Activated CD8-positive, alpha-beta memory T cell treated with anti-CD3 and anti-CD28 coated beads, Interleukin-2, amount 10 ng/mL, durations not matched to agents 7 days and 5 days (primary cell): ENCODE data around the gene SPHK2. TPM values are rescaled to one million over a fixed set of nuclear protein-coding genes. Genes with fewer than 3 reads are reported as not detected.
"Not testable (repeated sequence)": the region's sequence is repeated elsewhere in the genome, so short reads cannot be mapped to it uniquely, and the experiment has no call there.

Experiments
- ATAC-seq: fragments of 150-1000 bp; cut with Tn5 transposase; one replicate; pipeline ENCODE4 v1.10.0; 2021; ENCODE audit warnings: moderate library complexity
- CTCF ChIA-PET: fragments of 350-600 bp; sonication (Branson Sonifier 250); formaldehyde crosslinking; loops from one replicate; lab custom pipeline; 2021; ENCODE audit warnings: antibody characterized with exemption; lab: Charles Lee
- DNase-seq: peaks from one replicate; pipeline ENCODE4 v3.0.0-alpha.2; 2020
- H3K27ac Mint-ChIP-seq: one replicate; pipeline ENCODE4 v1.8.0; 2021; ENCODE audit warnings: mild to moderate bottlenecking, mixed read lengths
- H3K27me3 Mint-ChIP-seq: one replicate; pipeline ENCODE4 v1.8.0; 2021; ENCODE audit warnings: mixed read lengths
- H3K36me3 Mint-ChIP-seq: one replicate; pipeline ENCODE4 v1.8.0; 2021; ENCODE audit warnings: mild to moderate bottlenecking, mixed read lengths
- H3K4me1 Mint-ChIP-seq: one replicate; pipeline ENCODE4 v1.8.0; 2021; ENCODE audit warnings: mixed read lengths
- H3K4me3 Mint-ChIP-seq: one replicate; pipeline ENCODE4 v1.8.0; 2021; ENCODE audit warnings: mild to moderate bottlenecking, moderate library complexity, mixed read lengths
- H3K9me3 Mint-ChIP-seq: one replicate; pipeline ENCODE4 v1.8.0; 2022; ENCODE audit warnings: low read depth, mixed read lengths
- total RNA-seq, 2 experiments: library from RNA; stranded (reverse); gene quantifications; one replicate each; pipeline ENCODE4 v1.2.3, GENCODE V29; 2021

The SPHK2 gene
- total RNA-seq, 2 experiments from 2014 or later, result 37.3 to 43.4 TPM

DNA sequence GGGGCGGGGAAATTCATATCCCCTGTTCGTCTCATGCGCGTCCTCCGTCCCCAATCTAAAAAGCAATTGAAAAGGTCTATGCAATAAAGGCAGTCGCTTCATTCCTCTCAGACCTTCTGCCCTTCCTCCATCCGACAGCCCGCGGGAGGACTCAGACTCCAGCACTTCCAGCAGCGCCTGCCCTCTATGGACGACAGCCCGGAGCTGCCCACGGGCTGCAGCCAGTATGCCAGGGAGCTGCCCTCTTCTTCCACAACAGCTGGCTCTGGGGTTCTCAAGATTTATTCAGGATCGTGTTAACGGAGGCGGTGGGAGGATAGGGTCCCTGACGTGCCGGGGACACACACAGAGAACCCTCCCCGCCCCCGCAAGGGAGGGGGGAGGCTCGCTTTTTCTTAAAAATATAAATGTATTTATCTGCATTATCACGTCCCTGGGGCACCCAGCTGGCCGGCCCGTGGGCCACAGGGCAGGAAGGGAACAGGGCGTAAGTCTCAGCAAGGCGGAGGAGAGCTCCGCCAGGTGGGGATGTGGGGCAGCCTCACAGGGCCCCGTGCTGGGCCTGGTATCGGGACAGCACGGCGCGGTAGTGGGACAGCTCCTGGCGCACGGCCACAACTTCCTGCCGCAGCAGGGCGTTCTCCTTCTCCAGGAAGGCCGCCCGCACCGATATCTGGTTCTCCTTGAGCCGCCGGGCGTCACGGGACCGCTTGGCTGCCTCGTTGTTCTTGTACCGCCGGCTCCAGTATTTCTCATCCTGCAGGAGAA is 11.2 kb downstream of the SPHK2 start:
- Mint-ChIP-seq H3K9me3 (no peaks in the 10 kb centered on the region), H3K4me1 (peaks cover 42% of the 10 kb centered on the region), H3K36me3 (peaks cover 5% of the 10 kb centered on the region), H3K27ac (no peak overlapping the region), H3K4me3 (no peak overlapping the region), H3K27me3 (no peaks in the 10 kb centered on the region)
- ATAC-seq (no peak), DNase-seq (no peak)
- CTCF ChIA-PET, result no interaction called here

DNA sequence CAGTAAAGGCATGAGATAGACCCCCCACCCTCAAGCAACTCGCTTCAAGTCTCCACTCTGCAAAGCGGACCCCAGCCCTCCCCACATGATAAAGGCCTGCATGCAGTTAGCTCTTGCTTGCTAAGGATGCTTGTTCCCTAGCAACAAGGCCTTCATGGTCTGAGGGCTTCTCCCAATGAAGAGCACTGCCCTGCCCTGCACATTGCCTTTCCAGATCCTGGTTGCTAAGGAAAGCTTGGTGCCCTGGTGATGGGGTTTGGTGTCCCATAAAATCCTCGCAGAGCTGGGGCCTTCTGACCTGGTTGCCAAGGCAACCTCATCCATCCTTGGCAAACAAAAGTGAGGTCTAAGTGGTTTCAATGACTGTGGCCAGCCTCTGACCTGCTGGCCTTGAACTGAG is 11.9 kb downstream of the SPHK2 start:
- peaks cover 42% of the 10 kb centered on the region for H3K4me1 Mint-ChIP-seq
- DNase-seq (no peak), ATAC-seq (no peak)
- no peak overlapping the region for H3K4me3 Mint-ChIP-seq
- no peaks in the 10 kb centered on the region for H3K27me3 Mint-ChIP-seq
- no peaks in the 10 kb centered on the region for H3K9me3 Mint-ChIP-seq
- H3K36me3 Mint-ChIP-seq, result peaks cover 5% of the 10 kb centered on the region
- CTCF ChIA-PET, result no interaction called here
- H3K27ac Mint-ChIP-seq, result peak overlapping the region; percentile 43

DNA sequence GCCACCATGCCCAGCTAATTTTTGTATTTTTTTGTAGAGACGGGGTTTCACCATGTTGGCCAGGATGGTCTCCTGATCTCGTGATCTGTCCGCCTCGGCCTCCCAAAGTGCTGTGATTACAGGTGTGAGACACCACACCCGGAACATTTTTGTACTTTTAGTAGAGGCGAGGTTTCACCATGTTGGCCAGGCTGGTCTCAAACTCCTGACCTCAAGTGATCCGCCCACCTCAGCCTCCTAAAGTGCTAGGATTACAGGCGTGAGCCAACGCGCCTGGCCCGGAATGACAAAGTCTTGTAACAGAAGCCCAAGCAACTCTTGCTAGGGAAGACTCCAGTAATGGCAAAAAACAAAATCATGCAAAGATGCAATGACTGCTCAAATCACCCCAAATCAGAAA is 13.0 kb downstream of the SPHK2 start:
- not testable (repeated sequence) for H3K36me3 Mint-ChIP-seq, H3K27ac Mint-ChIP-seq, H3K9me3 Mint-ChIP-seq, DNase-seq, ATAC-seq, H3K4me3 Mint-ChIP-seq, H3K27me3 Mint-ChIP-seq
- CTCF ChIA-PET, result interaction anchor here (1.7 kb wide), 1 partner anchor 8 kb away, joined by 5 read pairs; no protein-coding TSS in a partner anchor
- peaks cover 36% of the 10 kb centered on the region for H3K4me1 Mint-ChIP-seq

DNA sequence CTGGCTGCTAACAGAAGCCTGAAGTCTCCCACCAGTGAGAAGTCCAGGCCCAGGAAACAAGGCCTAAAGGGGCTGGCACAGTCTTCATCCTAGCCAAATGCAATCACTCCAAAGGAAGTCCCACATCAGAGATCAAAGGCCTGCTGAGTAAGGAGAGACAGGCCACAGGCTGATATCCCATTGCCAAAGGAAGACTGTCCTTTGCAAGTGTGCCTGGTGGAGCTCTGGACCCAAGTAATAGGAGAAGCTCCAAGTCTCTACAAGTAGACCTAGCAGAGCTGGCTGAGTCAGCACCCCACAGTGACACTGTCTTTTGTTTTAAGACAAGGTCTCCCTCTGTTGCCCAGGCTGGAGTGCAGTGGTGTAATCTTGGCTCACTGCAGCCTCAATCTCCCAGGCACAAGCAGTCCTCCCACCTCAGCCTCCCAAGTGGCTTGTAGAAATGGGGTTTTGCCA is 13.4 kb downstream of the SPHK2 start:
- H3K4me3 Mint-ChIP-seq, result no peak overlapping the region
- ATAC-seq, result no peak

DNA sequence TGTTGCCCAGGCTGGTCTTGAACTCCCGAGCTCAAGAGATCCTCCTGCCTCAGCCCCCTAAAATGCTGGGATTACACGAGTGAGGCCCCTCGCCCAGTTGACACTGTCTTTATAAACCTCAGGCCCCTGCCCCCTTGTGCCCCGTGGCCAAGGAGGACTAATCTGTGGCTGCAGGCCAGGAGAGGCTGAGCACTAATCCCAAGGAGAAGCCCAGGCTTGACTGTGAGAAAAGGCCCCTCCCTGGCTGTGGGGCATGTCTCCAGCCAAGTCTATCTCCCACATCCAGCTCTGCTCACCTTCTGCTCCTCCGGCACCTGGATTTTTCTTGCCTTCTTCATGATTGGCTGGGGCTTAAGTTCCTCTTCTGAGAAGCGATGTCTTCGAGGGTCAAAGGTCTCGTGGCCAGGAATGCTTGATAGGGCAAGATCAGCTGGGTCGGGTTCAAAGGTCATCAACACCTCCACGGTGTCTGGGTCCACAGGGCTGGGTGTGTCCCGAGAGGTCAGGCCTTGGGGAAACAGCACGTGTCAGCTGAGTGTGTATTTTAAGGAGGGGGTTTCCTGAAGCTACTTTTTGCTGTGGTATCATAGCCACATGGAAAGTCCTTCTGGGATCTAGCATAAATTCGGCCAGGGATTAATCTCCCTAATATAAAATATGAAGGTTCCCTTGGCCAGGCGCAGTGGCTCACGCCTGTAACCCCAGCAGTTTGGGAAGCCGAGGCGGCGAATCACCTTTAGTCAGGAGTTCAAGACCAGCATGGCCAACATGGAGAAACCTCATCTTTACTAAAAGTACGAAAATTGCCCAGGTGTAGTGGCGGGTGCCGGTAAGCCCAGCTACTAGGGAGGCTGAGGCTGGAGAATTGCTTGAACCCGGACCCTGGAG is 14.1 kb downstream of the SPHK2 start:
- H3K4me1 Mint-ChIP-seq, result peaks cover 38% of the 10 kb centered on the region
- no peaks in the 10 kb centered on the region for H3K9me3 Mint-ChIP-seq
- H3K27ac Mint-ChIP-seq, result peak overlapping the region; percentile 41
- peak overlapping the region; percentile 68 for H3K4me3 Mint-ChIP-seq
- no peak for ATAC-seq
- H3K27me3 Mint-ChIP-seq, result no peaks in the 10 kb centered on the region
- H3K36me3 Mint-ChIP-seq, result peaks cover 4% of the 10 kb centered on the region
- CTCF ChIA-PET, result interaction anchor here (0.8 to 1.8 kb wide), 4 partner anchors 9 to 49 kb away, joined by 4 to 6 read pairs (median 5); partner anchors contain the start of genes CA11, RPL18 and SPHK2
- DNase-seq, result no peak

More for the DNA sequence above, 13.4 kb downstream of the SPHK2 start:
- H3K9me3 Mint-ChIP-seq, result no peaks in the 10 kb centered on the region
- no peak for DNase-seq
- H3K4me1 Mint-ChIP-seq, result peaks cover 33% of the 10 kb centered on the region
- peaks cover 3% of the 10 kb centered on the region for H3K36me3 Mint-ChIP-seq
- no peak overlapping the region for H3K27ac Mint-ChIP-seq
- CTCF ChIA-PET, result interaction anchor here (1.7 kb wide), 1 partner anchor 9 kb away, joined by 5 read pairs; no protein-coding TSS in a partner anchor
- H3K27me3 Mint-ChIP-seq, result no peaks in the 10 kb centered on the region

DNA sequence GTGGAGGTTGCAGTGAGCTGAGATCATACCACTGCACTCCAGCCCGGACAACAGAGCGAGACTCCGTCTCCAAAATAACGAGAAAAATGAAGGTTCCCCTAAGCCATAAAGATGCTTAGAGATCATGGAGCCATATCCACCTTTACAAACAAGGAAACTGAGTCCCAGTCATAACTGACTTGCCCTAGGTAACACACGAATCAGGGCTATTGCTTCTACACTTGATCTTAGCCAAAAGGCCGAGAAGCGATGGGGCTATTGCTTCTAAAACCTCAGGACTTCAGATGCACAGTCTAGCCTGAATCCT is 14.7 kb downstream of the SPHK2 start:
- ATAC-seq, result no peak
- no peaks in the 10 kb centered on the region for H3K9me3 Mint-ChIP-seq
- peak overlapping the region; percentile 68 for H3K4me3 Mint-ChIP-seq
- peak overlapping the region; percentile 84 for H3K27ac Mint-ChIP-seq
- peaks cover 6% of the 10 kb centered on the region for H3K36me3 Mint-ChIP-seq
- H3K27me3 Mint-ChIP-seq, result no peaks in the 10 kb centered on the region
- peaks cover 40% of the 10 kb centered on the region for H3K4me1 Mint-ChIP-seq
- DNase-seq, result no peak
- CTCF ChIA-PET, result interaction anchor here (0.8 to 1.8 kb wide), 3 partner anchors 11 to 50 kb away, joined by 4 to 6 read pairs (median 5); partner anchors contain the start of genes CA11, RPL18 and SPHK2

DNA sequence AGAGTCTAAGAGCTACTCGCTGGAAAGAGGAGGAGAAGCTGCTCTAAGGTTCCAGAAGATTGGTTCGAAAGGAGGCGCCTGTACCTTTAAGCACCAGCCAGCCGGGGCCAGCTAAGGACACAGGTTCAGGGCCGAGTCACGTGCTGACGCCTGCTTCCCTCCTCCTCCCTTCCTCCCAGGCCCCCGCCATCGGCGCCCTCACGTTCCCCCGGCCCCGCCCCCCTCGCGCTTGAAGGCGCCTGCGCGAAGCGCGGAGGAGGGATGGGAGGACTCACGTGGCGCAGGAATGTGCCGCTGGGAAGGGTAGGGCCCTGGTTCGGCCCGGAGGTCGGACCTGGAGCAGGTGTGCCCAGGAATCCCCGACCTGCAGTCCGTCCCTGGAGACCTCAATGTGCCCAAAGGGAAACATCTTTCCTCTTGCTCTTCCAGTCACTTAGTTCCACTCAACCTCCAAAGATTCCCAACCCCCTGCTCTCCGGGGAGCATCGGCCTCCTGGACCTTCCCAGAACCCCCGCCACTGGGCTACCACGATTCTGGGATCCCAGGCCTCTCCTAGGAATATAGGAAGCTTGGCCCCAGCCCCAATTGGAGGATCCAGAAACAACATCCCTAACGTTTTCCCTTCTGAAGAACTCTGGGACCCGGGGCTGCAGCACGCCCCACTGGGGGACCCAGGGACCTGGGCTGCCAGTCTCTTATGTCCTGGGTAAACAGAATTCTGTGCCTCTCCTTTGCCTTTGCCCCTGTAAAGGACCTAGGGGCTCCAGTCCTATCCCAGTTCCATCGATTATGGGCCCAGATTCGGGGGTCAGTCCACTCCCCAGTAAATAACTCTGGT is 15.3 kb downstream of the SPHK2 start:
- Mint-ChIP-seq H3K4me1 (peaks cover 44% of the 10 kb centered on the region), H3K27ac (peak overlapping the region; percentile 84), H3K4me3 (peak overlapping the region; percentile 68), H3K9me3 (no peaks in the 10 kb centered on the region), H3K27me3 (no peaks in the 10 kb centered on the region), H3K36me3 (peaks cover 6% of the 10 kb centered on the region)
- DNase-seq (peak; percentile 96), ATAC-seq (peak; percentile 28)
- CTCF ChIA-PET, result interaction anchor here (0.8 to 1.8 kb wide), 3 partner anchors 11 to 50 kb away, joined by 4 to 6 read pairs (median 5); partner anchors contain the start of genes CA11, RPL18 and SPHK2

DNA sequence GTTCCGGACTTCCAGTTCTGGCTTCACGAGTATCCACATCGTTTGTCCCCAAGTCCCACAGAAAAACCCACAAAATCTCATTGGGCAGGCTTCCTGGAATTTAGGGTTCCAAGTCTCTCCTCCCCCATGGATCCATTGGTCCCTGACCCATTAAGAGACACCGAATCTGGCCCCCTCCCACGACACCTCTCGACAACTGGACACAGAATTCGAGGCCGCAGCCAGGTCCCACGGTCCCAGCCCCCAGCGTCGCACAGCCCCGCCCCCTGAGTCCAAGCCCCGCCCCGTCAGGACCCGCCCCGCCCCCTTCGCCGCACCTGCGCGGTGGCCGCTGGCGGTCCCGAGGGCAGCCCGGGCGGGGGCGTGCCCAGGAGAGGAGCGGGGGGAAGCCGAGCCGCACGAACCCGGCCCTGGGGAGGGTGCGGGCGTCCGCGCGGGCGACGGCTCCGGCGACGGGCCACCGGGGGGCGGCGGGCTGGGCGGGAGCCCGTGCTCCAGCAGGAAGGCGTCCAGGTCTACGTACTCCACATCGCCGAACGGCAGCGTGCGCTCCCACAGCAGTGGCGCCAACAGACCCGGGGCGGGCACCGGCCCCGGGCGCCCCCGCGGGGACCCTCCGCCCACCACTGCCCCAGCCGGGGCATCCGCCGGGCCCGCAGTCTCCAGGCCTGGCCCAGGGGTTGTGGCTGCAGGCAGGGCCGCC is 16.1 kb downstream of the SPHK2 start:
- Mint-ChIP-seq H3K36me3 (peaks cover 3% of the 10 kb centered on the region), H3K9me3 (no peaks in the 10 kb centered on the region), H3K4me3 (peak overlapping the region; percentile 98), H3K27ac (peak overlapping the region; percentile 95), H3K27me3 (peaks cover 2% of the 10 kb centered on the region), H3K4me1 (peaks cover 48% of the 10 kb centered on the region)
- DNase-seq, result peak; percentile 80
- ATAC-seq, result peak; percentile 10
- CTCF ChIA-PET, result no interaction called here

DNA sequence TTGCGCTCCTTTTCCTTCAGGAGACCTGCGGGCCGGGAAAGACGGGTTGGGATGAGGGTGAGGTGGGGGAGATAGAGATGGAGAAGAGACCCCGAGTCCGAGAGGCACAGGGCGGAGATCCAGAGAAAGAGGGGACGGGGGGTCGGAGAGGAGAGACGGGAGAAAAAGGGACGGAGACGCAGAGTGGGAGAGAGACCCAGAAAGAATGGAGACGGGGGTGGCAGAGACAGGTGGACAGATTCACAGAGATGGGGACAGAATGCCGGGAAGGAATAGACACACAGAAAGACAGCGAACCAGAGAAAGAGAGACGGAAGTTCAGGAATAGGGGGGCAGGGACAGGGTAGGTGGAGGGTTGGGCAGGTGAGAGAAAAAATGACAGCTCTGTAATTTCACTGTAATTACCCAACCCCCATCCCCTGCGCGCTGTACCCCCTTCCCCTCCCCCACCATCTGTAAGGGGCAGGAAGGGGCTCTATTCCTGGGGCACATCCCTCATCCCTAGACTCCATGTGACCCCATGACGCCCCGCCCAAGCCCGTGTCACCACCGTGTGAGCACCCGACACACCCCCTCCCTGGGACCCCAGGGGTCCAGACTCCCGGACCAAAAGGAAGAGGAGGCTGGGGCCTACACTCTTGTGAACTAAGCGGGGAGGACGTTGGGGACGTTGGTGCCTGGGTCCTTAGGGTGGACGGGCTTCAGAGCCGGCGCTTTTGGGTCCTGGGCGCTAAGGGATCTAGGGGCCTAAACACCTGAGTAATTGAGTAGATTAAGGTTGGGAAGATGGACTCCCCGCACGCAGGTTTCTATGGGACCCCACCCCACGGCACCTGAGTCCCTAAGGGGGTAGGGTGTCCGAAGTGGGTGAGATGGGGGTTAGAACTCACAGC is 16.9 kb downstream of the SPHK2 start:
- peak overlapping the region; percentile 98 for H3K4me3 Mint-ChIP-seq

DNA sequence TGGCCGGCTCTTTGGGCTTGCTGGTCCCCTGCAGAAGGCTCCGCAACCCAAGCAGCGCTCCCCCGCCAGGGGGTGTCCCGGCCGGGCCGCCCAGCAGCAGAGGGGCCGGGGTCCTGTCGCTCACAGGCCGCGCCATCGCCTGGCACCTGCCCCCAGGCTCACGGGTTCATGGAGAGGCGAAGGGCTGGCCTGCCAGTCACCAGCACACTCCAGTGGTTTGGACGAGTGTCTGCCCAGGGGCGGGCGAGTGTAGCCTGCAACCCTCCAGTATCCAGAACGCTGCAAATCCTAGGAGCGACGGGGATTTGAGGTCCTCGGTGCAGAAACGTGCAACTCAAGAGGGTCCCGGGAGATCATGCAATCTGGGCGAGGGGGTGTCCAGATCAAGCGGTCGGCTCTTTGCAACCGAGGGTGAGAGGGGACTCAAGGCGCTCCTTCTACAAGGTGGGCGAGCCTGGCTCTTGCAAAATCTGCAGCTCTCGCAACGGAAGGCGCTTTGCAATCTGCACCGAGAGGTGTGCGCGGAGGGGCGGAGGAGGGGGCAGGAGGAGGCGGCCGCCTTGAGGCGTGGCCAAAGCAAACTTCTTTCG is 17.6 kb downstream of the SPHK2 start, which contains the start of gene DBP:
DBP (minus strand) TSS at position 521 of the 590 bp plus-strand sequence; CDS start at position 136, 385 bp downstream.
- Mint-ChIP-seq H3K27me3 (peaks cover 5% of the 10 kb centered on the region), H3K4me3 (peak within 1 kb of the TSS; percentile 98), H3K27ac (peak within 1 kb of the TSS; percentile 98), H3K36me3 (peaks cover 3% of the 10 kb centered on the region), H3K9me3 (no peaks in the 10 kb centered on the region), H3K4me1 (peaks cover 49% of the 10 kb centered on the region)
- no peak for DNase-seq
- no peak for ATAC-seq
- CTCF ChIA-PET, result interaction anchor here (1.1 to 1.5 kb wide), 2 partner anchors 8 to 9 kb away, joined by 3 to 5 read pairs; partner anchors contain the start of gene CA11

More for the DNA sequence above, 16.9 kb downstream of the SPHK2 start:
- no peaks in the 10 kb centered on the region for H3K9me3 Mint-ChIP-seq
- H3K27me3 Mint-ChIP-seq, result peaks cover 3% of the 10 kb centered on the region
- CTCF ChIA-PET, result interaction anchor here (1.1 to 1.5 kb wide), 2 partner anchors 9 to 10 kb away, joined by 3 to 5 read pairs; partner anchors contain the start of gene CA11
- H3K4me1 Mint-ChIP-seq, result peaks cover 48% of the 10 kb centered on the region
- no peak for ATAC-seq
- peak overlapping the region; percentile 95 for H3K27ac Mint-ChIP-seq
- DNase-seq, result peak; percentile 71
- H3K36me3 Mint-ChIP-seq, result peaks cover 3% of the 10 kb centered on the region

DNA sequence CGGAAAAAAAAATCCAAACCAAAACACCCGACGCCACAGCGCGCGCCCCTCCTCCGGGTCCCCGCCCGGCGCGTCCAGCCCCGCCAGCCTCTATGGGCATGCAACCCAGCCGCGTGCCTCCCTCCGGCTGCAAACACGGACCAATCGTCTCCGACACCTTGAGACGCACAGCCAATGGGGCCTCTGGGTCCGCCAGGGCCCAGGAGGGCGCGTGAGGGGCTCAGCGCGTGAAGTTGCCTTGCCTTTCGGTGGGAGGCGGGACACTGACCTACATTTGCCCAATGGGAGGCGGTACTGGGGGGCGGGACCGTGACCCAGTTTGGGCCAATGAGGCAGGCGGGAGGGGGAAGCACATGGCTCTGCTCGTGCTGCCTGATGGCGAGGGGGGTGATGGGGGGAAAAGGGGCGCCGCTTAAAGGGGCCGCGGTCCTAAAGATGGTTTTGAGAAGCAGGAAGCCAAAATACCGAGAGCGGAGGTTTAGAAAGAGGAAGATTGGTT is 18.2 kb downstream of the SPHK2 start:
- Mint-ChIP-seq H3K4me3 (peak overlapping the region; percentile 98), H3K36me3 (peaks cover 3% of the 10 kb centered on the region), H3K27me3 (peaks cover 5% of the 10 kb centered on the region), H3K27ac (peak overlapping the region; percentile 98), H3K4me1 (peaks cover 49% of the 10 kb centered on the region), H3K9me3 (no peaks in the 10 kb centered on the region)
- CTCF ChIA-PET, result interaction anchor here (1.5 kb wide), 1 partner anchor 9 kb away, joined by 5 read pairs; the partner anchor contains the start of gene CA11
- peak; percentile 84 for ATAC-seq
- peak; percentile 100 for DNase-seq
